Stimulated activated CD8-positive, alpha-beta memory T cell treated with anti-CD3 and anti-CD28 coated beads, Interleukin-7, amount 100 ng/mL, for 24 hours (primary cell): ENCODE measurements around the gene CTNNBIP1.

Experiments
- DNase-seq: peaks from one replicate; pipeline ENCODE4 v3.0.0-alpha.2; 2020; ENCODE audit warnings: low read depth

CTNNBIP1 gene

DNA sequence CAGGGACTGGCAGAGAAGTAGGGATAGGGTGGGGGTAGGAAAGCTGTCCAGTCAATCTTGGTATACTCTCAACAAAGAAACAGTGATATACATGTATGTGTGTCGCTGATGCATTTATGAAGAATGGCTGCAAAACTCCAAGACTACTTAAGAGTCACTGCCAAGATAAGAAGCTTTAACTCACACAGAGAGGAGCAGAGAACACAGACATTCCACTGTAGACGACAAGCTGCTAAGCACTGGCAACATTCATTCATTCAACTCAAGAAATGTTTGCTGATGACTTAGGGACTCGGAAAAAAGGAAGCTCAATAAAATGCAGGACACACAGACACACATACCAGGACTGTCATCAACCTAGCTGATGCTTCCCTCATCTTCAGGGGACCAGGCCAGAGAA lies 5.5 kb downstream of the CTNNBIP1 start:
- DNase-seq: no peak

DNA sequence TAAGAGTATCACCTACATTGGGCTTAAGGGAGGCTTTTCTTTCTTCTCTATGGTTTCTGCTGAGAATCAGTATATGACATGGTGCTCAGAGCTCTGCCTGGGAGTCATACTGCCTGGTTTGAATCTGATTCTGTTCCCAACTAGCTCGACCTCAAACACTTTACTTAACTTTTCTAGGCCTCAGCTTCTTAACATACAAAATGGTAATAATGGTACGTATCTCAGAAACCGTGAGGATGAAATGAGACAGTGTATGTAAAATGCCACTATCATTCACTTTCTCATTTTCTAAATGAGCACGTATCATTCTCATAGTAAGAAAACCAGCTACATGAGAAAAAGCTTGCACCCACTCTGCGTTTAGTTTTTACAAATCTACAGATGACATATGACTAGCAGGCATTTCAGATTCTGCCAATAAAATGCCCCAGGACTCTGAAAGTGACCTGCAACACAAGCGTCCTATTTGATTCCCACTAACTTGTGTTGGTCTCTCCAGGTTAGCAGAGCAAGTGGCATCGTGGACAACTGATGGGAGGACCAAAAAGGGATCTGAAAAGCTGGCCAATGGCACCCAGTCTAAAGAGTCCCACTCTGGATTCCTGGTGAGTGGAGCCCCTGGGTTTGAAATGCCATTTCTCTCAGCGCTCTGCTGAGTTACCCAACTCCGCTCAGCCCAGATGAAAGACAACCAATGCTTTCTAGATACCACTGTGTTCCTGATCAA lies 6.1 kb downstream of the CTNNBIP1 start:
- no peak for DNase-seq

DNA sequence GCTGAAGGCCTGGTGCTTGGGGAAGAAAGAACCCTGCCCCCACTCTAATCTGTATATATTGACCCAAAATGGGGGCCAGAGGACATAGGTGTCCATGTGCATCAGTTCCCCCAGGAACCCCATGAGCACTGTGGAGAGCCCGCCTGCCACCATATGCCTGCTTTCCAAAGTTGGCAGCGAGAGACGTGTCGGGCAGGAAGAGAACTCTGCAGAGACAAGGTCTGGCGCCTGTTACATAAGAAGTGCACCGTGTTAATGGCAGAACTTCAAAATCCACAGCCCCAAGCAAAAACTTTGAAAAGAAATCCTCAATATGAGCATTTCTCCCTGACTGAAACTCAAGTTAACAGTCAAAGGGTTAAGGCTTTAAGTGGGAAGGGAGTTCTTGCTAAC lies 8.0 kb downstream of the CTNNBIP1 start:
- DNase-seq: no peak

DNA sequence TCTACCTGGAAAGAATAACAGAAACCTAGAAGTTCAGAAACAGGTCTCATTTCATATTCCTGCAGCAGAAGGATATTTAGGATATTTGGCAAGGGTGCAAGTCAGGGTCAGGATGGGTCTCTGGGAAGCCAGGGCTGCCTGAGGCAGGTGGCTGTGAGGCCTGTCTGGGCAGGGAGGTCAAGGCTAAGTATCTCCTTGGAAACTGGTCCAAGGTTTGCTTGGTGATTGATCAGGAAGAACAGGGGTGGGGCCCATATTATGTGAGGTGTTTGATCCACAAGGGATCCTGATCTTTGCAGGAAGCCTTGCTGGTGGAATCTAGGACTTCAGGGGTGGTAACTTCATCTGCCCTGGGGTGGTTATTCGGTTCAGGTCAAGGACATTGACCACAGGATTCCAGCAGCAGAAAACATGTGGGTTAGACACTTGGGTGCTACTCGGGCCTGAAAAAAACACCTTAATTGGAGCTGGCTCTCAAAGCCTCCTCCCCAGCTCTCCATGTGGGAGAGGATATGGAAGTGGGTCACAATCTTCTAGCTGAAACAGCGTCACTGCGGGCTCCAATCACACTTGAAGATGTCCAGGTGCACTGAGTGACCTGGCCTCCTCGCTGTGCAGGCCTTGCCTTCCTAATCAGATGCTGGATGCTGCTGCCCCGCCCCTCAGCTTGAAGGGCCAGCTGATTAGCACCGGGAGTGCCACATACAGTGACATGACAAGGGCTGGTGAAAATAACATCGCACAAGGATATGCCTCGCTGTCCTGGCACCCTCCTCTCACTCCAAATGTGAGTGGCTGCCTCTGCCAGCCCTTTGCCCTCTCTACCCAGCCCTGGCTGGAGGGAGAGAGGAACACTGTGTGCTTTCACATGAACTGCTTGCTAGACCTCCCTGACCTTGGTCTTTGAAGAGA lies 8.7 kb downstream of the CTNNBIP1 start:
- DNase-seq: no peak

DNA sequence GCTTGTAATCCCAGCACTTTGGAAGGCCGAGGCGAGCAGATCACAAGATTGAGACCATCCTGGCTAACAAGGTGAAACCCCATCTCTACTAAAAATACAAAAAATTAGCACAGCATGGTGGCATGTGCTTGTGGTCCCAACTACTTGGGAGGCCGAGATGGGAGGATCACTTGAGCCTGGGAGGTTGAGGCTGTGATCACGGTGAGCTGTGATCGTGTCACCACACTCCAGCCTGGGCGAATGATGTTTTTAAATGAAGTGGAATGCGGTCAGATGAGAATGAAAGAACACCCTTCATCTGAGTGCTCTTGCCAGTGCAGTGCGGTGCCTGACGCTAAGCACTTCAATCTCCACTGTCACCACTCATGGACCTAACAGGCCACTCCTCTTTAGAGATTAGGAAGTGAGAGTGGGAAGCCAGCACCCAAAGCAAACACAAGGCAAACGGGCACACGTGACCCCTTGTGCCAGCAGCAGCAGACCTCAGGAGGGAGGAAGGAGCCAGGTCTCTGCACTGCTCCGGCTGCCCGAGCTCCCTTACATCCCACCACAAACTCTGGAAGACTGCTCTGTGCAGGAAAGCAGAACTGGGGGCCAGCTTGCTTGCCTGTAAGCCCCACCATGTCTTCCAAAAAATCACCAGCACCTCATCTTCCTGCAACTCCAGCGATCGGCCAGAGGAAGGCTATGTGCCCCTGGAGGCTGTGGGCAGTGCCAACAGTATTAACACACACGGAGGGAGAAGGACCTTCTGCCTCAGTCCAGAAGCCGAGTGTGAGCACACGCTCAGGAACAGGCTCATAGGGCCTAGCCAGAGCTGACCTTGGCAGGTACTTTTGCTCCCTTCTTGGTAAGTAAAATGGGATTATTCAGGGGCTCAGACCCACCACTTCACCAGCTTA lies 9.7 kb downstream of the CTNNBIP1 start:
- DNase-seq: no peak

DNA sequence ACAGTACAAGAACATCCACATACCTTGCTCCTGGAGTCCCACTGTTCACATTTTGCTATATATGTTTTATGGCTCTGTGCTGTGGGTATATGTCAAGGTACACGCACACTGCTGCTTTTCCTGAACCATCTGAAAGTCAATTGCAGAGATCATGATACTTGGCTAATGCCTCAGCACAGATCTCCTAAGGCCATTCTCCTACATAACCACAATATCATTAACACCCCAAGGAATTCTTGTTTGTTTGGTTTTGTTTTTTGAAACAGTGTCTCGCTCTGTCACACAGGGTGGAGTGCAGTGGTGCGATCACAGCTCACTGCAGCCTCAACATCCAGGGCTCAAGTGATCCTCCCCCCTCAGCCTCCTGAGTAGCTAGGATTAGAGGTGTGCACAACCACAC lies 16.0 kb downstream of the CTNNBIP1 start:
- no peak for DNase-seq

DNA sequence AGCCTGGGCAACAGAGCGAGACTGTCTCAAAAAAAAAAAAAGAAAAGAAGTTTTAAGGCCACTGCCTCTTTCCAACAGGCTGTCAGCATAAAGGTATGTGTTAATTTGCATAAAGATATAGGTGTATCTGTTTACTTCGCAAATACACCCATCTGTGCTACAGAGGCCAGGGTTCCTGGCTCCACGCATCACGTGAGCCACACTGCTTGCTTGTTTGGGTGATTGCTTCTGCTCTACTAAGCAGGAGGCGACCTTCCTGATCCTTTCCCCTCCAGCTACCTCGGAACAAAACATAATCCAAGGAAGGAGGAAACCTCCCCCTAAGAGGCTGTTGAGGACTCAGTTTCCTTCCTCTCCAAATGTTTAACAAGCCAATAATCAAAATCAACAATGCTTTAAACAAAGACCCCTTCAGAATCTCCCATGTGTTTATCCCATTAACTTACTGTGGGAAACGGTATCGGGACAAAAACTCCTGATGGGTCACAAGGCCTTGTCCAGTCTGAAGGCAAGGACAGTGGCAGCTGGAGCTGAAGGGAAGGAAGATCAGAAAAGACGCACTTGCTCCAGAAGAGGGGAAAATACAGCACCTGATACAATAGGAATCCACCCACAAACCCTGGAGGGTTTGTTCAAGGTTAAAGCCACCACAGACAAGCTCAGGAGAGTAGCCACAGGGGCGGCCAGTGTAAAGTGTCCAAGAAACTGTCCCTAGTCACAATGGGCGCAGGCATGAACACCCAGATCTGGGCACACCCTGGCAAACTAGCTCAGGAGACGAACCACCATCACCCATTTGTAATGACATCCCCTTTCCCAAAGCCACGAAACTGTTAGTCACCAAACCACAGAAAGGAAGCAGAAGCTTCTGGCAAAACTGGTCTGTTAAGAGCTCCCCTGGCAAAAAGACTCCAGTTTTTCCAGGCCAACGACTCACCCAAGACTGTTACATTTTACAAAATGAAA lies 17.2 kb downstream of the CTNNBIP1 start:
- no peak for DNase-seq

DNA sequence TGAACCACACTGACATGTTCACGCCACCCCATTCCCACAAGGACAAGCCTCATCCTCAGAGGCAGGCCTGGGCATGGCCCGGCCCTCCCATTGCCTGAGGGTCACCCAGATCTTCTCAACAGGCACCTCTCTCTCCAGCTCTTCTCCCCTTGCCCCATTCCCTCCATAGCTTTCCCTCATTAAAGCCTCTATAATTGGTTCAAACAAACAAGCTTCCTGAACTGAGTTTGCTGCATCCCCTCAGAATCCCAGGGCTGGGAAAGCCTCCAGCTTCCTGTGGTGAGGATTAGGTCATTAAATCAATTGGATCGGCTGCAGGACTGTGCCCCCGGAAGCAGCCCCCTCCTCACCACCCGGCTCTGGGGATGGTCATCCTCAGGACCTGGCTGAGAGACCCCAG lies 18.9 kb downstream of the CTNNBIP1 start:
- DNase-seq: no peak

DNA sequence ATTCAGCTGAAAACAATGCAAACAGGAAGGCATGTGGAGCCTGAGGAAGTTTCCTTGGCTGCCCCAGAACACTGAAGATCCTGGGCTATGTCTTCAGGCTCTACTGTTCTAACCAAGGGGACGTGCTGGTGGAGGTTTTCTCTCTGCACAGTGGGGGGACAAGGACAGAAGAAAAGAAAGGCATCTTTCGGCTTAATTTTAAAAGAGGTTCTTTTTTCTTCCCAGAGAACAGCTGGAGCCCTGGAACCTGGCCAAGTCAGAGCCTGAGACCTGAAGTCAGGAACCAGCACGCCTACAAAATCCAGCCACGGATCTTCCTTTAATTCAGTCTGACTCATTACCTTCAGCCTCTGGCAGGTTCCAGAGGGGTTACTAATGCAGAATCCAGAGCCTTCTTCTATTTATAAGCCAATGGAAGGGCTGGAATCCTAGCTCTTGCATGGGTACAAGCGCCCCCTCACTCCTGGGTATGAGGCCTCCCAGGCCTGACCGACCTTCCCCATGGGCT lies 19.8 kb downstream of the CTNNBIP1 start:
- DNase-seq: no peak

DNA sequence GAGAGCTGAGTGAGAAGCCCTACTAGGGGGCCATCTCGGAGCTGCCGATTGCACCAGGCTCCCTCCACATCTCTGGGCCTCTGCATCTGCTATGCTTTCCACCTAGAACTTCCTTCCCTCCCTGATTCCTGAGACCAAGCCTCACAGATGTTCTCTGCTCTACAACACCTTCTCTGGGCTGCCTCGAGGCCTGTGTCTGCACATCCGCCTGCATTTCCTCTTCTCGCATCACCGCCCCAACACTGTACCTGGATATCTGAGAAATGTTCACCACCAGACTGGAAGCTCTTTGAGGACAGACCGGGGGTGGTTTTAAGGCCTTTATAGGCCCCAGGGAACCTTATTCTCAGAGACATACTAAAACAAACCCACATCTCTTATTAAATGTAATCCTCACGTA lies 20.7 kb downstream of the CTNNBIP1 start:
- DNase-seq: no peak

DNA sequence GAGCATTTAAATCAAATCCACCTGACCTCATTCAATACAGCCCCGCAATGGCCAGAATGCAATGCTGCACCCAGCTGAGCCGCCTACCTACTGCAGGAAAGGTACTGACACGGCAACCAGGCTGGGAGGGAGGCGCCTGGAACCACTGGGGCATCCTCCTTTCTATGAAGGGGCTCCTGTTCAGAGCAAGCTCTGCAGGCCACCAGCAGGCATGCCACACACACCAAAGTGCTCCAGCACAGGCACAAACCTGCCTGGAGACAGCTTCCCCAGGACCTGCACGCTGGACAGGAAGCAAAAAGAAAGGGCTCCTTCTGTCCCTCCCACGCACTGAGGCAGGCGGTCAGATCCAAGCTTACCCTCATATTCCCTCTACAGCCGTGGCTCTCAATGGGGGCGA lies 21.2 kb downstream of the CTNNBIP1 start:
- DNase-seq: no peak

DNA sequence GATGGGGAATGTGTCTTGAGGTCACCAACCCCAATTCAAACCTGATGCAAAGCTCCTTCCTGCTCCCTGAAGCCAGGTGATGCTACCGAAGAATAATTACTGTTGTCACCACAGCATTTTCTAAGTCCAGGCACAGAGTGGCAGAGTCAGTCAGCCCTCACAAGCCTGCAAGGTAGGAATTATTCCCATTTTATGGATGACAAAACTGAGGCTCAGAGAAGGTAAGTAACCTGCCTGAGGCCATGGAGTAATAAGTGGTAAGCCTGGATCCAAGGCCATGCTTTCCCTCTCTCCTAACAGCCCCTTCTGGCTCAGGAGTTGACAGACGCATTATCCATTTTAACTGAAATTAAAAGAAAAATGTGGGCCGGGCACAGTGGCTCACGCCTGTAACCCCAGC lies 23.0 kb downstream of the CTNNBIP1 start:
- DNase-seq: no peak

DNA sequence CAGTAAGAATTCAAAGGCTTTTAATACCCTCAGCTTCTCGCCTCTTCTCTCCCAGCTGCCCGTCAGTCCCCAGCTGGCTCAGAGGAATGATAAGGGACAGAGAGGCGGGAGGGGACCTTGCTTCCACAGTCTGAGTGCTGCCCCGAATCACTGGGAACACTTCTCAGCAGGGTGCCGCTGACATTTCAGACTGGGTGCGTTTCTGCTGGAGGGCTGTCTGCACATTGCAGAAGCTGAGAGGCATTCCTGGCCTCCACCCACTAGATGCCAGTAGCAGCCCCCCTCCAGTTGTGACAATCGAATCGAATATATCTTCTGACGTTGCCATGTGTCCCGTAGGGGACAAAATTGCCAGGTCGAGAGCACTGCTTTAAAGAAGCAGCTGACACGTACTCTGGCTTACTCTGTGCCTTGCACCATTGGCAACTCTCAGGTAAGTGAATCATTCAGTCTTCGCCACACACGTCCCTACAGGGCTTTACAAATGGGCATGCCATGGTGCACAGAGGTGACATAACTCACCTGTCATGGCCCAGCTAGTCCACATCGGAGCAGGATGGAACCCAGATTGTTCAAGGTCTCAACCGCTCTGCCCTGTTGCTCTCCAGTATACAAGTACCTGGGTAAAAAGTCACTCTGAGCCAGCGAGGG lies 23.9 kb downstream of the CTNNBIP1 start:
- no peak for DNase-seq

DNA sequence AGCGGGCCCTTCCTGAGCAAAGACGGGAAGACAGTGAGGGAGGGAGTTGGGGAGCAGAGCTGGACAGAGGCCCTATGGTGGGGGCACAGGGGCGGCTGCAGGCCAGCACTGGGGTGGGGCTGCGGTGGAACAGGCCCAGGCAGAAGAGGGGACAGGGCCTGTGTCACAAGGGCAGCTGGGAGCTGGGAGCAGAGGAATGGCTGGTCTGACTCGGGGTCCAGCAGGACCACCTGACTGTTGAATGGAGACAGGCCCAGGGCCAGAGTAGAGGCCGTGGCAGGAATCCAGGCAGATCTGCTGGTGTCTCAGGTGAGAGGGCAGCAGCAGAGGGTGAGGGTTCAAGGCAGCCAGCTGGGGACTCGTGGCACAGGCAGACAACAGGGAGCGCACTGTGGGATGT lies 25.3 kb downstream of the CTNNBIP1 start:
- DNase-seq: no peak

DNA sequence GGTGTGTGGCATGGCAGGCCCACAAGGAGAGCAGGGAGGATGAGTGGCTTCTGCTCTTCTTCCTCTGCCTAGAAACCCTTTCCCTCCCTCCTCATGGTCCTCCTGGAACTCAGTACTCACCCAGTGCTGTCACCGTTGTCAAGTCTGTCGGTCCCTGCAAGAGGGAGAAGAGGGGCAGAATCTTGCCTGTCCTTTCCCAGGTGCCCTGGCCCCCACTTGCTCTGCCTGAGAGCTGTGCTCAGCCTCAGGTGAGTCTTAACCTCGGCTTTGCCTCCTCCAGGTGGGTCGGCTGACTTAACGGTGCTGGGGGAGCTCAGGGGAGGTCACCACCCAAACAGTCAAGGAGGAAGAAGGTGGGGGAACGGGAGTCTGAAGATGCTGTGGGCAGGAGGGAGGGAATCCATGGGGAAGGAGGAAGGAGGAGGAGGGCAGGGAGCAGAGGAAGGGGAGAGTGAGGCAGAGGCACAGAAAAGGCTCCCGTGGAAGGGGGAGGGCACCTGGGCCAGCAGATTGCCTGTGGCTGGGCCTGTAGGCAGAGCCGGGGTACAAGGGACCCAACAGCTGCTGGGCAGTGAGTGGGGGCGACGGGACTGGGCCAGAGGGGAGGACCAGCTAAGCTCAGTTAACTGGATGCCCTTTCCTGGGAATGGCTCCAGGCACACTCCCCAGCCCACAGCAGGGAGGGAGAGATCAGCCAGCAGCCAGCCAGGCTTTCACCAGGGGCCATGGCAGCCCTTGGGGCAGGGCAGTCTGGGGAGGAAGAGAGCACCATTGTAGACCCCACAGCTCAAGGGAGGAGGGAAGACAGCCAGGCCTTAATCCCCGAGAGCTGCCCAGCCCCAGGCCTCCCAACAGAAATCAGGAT lies 26.3 kb downstream of the CTNNBIP1 start:
- DNase-seq: no peak

DNA sequence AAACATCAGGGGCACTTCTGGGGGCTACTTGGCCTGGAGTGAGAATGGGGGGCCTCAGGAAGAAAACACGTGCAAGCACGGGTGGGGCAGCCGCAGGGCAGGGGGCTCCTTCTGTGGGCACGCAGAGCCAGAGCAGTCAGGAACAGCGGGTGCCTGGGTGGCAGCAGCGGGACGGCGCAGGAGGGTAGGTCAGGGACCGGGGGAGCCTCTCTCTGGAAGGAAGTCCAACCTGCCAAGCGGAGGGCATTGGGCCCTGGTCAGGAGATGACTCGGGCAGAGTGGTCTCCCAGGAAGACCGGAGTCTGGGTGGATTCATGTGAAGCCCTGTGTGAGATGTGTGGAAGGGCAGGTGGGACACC lies 27.1 kb downstream of the CTNNBIP1 start:
- DNase-seq: no peak

DNA sequence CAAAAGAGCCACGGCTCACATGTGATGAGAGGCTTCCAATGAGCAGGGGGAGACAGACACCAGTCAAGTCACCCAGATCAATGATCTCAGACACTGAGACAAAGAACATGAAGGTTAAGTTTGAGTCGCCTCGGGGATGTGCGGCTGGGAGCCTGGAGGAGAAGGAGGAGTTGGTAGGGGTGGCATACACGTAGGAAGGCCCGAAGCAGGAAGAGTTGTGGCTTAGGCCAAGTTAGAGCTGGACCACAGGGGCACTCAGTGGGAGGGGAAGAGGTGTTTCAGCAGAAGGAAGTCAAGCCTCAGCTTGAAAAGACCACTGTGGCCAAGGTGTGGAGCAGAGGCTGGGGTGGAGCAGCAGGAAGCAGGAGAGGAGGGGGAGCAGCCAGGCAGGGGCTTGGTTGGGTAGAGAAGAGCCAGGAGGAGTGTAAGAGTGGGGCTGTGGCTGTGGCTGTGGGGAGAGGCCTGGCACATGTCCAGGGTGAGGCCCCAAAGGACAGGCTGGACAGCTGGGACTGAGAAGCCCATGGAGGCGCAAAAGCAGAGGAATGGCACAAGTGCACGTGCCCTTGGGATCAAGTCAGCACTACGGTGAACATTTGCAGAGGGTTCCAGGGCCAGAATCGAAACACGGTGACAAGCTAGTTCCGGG lies 27.6 kb downstream of the CTNNBIP1 start:
- no peak for DNase-seq

DNA sequence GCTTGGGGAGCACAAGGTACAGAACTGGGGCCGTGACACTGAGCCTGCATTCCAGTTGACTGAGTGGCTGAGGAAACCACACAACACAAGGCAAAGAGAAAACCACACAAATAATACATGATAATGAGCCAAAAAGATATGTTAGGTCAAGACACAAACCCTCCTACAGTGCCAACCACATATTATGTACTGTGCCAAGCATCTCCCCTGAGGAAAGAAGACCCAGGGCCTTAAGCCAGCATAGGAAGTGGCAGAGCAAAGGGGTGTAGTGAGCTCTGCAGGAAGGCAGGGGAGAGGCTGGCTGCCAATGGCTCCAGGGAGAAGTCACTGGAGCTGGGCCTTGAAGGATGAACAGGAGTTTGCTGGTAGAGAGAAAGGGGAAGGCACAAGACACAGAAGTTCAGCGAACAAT lies 28.2 kb downstream of the CTNNBIP1 start:
- no peak for DNase-seq

DNA sequence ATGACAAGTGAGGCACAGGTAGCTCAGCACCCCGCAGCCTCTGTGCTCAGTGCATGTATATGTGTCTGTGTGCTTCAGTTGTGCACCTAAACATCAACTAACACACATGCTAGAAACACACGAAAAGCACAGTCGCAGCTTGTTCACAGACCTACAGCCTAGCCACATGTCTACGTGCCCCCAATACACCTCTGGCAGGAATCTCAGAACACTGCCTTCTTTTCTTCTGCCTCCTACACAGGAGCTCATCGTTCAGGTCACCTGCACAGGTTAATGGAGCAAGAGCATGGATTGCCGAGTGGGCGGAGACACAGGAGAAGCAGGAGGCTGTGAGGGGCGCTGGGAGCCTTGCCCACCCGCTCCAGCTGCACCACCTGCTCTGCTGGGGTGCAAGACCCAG lies 31.7 kb downstream of the CTNNBIP1 start:
- DNase-seq: no peak
